Dedifferentiated amniotic fluid mesenchymal stem cell (primary cell): ENCODE measurements around the gene POMT2.

Experiments
- DNase-seq: peaks from one replicate; pipeline ENCODE4 v3.0.0-alpha.2; 2016; ENCODE audit errors: extremely low spot score

Gene POMT2

GRCh38 chr14:77267937-77268699 is 52.6 kb downstream of the POMT2 start:
- no peak for DNase-seq

- no peak for DNase-seq
Measured at GRCh38 chr14:77266336-77266735, 54.3 kb downstream of the POMT2 start.

GRCh38 chr14:77265561-77266335 is 54.9 kb downstream of the POMT2 start:
- no peak for DNase-seq

- DNase-seq: no peak
Measured at GRCh38 chr14:77265187-77265515, 55.5 kb downstream of the POMT2 start.

- no peak for DNase-seq
Measured at GRCh38 chr14:77264466-77265186, 56.1 kb downstream of the POMT2 start.

GRCh38 chr14:77260631-77261030 is 60.1 kb downstream of the POMT2 start:
- no peak for DNase-seq

GRCh38 chr14:77260199-77260598 is 60.5 kb downstream of the POMT2 start:
- DNase-seq: no peak

- DNase-seq: no peak
Measured at GRCh38 chr14:77259025-77259715, 61.5 kb downstream of the POMT2 start.

GRCh38 chr14:77258566-77258965 is 62.1 kb downstream of the POMT2 start:
- DNase-seq: no peak

GRCh38 chr14:77257700-77258099 is 63.0 kb downstream of the POMT2 start:
- DNase-seq: no peak

GRCh38 chr14:77256694-77257093 is 64.0 kb downstream of the POMT2 start:
- no peak for DNase-seq

- no peak for DNase-seq
Measured at GRCh38 chr14:77253333-77254190, 67.1 kb downstream of the POMT2 start.

- DNase-seq: no peak
Measured at GRCh38 chr14:77251870-77252269, 68.8 kb downstream of the POMT2 start.

- no peak for DNase-seq
Measured at GRCh38 chr14:77250927-77251326, 69.8 kb downstream of the POMT2 start.

- no peak for DNase-seq
Measured at GRCh38 chr14:77249286-77249685, 71.4 kb downstream of the POMT2 start.

GRCh38 chr14:77248666-77249065 is 72.0 kb downstream of the POMT2 start:
- DNase-seq: no peak

- no peak for DNase-seq
Measured at GRCh38 chr14:77246784-77247183, 73.9 kb downstream of the POMT2 start.

- DNase-seq: no peak
Measured at GRCh38 chr14:77245820-77246219, 74.9 kb downstream of the POMT2 start.

GRCh38 chr14:77243853-77244252 is 76.8 kb downstream of the POMT2 start:
- DNase-seq: no peak

- no peak for DNase-seq
Measured at GRCh38 chr14:77242752-77243151, 77.9 kb downstream of the POMT2 start.

- no peak for DNase-seq
Measured at GRCh38 chr14:77241955-77242354, 78.7 kb downstream of the POMT2 start.
